Hematopoietic multipotent progenitor cell treated with erythropoietin and hydrocortisone succinate and interleukin-3 and kit ligand, for 15 days (in vitro differentiated cells): ENCODE data around the gene FBXW5.

Experiments used
- DNase-seq: peaks from one replicate; pipeline ENCODE4 v3.0.0-alpha.2; 2015; ENCODE audit warnings: low spot score

Gene FBXW5

DNA sequence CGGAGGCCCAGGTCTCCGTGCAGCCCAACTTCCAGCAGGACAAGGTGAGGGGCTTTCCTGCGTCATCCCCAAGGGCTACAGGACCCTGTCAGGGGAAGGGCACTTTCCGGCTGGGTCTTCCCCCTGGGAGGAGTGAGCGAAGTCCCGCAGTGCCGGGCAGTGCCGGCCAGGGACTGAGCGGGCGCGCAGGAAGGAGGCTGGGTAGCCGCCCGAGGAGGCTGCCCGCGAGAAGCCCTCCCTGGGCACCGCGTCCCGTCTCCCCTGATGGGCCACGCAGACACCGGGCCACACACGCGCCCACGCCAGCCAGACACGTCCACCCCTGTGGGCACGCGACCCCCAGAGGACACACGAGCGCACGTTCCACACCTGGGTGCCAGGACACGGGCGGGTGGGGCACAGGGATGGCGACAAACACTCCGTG lies 33.1 kb upstream of the FBXW5 start:
- no peak for DNase-seq

DNA sequence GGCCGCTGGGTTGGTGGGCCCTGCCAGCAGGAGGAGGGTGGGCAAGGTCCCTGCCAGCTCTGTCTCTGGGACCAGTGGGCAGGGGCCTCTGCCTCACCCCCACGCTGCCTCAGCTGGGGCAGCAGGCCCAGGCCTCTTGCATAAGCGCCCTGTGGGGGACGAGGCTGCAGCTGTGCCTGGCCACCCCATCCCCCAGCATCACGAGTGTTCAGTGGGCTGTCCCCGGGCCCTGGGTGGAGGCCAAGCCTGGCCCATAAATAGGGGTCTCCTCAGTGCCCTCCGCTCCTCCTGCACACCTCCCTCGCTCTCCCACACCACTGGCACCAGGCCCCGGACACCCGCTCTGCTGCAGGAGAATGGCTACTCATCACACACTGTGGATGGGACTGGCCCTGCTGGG lies 32.7 kb upstream of the FBXW5 start, which contains the start of gene PTGDS:
PTGDS (plus strand) TSS at position 282 of the 400 bp plus-strand sequence; CDS start at position 357, 75 bp downstream.
- DNase-seq = no peak

DNA sequence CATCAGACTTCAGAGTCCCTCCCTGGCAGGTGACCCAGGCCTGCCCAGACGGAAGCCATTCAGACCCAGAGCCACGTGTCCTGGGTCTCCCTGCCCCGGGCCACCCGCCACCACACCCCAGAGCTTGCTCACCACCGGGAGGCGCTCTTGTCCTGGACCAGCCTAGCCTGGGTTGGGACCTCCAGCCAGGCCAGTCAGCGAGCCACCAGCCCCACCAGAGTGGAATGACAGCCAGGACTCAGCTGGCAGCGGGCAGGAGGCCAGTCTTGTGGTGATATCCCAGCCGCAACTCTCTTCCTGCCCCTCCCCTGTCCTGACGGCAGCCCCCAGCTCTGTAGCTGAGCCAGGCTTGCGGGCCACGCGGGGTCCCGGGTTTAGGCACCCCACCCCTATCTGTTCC lies 31.1 kb upstream of the FBXW5 start:
- peak; percentile 14 for DNase-seq

DNA sequence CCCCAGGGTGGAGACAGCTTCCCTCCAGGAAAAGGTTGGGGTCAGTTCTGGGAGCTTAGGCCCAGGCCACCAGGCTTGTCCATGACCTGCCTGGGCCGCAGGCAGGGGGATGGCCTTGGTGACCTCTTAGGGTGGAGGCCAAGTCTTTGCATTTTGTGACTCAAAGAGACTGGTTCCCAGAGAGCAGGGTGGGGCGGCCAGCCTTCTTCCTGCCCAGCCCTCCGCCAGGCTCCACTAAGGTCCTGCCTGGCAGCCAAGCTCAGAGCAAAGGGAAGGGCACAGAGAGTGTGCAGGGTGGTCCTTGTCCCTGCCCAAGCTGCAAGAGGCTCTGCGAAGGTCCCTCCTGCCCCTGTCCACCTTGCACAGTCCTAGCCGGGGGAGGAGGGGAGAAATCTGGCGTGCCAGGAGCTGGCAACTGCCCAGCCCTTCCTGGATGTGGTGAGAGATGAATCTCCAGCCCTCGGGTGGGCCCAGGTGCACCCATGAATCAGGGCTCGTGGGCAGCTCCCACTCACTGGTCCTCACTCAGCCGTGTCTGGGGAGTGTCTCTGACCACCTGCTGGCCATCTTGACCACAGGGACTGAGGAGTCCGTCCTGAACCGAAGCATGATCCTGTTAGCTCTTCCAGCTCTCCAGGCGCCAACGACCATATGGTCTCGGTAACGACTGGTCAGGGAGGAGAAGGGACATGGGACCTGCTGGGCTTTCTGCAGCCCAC lies 30.4 kb upstream of the FBXW5 start:
- DNase-seq = no peak

DNA sequence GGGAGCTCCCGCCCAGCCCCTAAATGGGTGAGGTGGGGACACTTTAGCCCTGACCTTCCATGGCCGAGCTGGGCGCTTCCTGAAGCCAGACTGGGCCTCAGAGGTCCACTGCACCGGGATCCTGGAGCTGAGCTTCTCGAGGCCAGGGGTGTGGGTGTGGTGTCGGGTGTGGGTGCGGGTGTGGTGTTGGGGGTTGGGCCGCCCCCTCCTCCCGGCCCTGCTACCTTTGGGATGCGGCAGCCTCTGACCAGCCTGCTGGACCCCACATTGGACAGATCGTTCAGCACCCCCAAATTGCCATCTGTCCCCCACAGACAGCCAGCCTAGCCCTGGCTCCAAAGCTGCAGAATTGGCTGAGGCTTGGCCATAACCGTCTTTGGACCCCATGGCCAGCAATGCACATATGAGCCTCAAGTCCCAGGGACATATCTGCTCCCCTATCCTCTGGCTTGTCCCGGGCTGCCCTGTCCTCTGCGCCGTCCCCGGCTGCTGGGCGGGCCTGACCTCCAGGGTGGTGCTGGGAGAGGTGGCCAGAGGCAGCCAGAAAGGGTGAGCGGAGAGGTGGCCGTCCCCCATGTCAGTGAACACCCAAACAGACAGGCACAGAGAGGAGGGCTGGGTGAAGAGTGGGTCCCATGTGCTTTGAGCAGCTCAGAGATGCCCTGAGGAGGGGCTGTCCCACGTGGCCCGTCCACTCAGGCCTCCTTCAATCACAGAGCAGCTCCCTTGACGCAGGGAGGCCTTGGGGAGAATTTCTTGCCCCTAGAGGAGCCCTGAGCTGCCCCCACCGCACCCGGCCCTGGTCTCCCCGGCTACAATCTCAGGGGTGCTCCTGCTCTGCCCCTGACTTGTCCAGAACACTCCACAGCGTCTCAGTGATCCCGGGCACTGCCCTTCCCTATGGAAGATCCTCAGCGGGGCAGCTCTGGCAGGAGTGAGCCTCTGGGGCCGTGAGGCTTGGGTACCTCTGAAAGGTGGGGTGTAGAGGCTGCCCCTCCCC lies 29.4 kb upstream of the FBXW5 start:
- DNase-seq = no peak

DNA sequence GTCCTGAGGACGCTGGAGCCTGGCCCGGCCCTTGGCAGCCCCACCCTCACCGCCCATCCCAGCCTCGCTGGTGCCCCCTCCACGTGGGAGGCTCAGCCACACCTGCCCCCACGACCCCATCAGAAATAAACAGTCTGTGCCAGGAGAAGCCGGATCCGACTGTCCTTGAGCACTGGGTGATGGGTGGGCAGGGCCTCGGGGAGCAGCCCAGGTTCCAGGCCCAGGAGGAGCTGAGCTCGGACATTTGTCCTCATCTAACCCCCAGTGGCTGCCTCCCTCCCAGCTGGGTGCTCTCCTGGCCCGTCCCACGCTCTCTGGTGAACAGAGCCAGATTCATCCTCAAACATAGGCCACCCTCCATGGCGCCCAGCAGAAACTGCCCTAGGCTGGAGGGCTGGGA lies 28.2 kb upstream of the FBXW5 start:
- no peak for DNase-seq

DNA sequence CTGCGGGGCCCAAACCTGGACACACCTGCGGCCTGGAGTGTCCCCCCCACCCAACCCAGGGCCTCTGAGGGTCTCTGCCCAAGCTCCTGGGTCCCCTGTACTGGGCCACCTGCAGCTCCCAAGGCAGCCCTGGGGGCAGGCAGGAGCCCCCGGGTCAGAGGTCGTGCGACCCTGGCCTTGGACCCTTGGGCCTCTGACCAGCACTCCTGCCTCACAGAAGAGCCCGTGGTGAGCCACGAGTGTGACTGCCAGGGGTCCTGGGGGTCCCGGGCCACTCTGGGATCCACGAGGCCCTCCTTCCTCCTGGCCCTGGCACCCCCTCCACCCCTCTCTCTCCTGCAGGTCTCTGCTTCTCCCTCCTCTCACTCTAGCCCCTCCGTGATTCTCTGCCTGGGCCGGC lies 27.8 kb upstream of the FBXW5 start:
- no peak for DNase-seq

DNA sequence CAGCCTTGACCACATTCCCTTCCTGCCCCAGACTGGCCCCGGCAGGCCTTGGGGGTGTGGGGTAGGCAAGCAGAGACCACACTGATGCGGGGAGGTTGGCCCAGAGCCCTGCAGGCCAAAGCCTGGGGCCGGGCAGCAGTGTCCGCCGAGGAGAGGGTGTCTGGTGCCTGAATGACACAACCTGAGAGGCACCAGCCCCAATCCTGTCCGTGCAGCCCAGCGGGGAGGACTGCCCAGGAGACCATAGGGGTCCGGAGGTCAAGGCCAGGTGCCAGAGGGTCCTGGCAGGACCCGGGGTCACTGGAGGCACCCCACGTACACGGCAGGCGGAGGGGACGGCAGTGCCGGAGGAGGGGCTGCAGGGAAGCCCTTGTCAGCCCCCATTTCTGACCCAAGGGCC lies 27.2 kb upstream of the FBXW5 start:
- no peak for DNase-seq

DNA sequence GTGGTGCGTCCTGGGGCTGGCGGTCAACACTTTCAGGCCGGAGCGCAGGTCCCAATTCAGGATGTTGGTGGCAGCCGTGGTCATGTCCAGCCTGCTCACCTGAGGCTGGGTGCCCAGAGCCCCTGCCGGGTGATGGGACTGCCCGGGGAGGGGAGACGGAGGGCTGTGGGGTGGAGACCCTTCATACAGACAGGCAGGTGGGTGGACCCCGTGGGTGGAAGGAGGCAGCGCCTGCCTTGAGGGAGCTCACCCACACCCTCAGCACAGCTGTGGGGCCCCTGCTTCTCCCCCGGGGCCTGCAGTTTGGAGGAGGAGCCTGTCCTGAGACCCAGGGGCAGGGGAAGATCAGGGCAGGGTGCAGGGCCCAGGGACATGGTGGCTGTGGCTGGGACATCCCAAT lies 25.8 kb upstream of the FBXW5 start:
- DNase-seq = no peak

DNA sequence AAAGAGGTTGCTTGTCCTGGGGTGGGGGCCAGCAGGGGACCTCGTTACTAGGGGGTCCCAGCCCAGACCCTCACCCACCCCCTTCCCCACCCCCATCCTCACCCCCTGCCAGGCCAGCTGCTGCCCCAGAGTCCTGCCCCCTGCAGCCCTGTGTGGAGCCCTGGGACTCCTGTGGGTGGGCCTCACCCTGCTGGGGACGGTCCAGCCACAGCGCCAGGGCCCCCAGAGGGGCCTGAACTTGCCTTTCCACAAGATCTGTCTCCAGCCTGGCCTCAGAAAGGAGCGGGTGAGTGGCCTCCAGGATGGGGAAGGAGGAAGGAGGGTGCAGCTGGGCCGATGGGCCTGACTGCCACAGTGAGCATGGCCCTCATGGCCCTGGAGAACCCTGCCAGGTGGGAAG lies 25.2 kb upstream of the FBXW5 start:
- DNase-seq = no peak

DNA sequence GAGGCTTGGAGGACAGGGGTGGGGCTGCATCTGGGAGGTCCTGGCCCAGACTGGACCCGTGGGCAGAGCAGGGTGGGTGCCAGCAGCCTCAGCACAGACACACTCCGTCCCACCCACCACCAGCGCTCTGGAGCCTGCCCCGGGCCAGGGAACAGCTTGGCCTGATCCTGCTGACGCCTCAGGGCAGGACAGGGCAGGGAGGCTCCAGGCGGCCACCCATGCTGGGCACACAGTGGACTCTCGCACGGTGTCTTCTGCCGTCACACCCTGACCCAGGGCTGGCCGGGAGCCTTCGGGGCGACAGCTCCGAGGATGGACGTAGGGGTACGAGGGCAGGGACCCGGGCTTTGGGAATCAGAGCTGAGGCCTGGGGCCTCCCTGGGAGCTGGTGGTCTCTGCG lies 24.6 kb upstream of the FBXW5 start:
- no peak for DNase-seq

DNA sequence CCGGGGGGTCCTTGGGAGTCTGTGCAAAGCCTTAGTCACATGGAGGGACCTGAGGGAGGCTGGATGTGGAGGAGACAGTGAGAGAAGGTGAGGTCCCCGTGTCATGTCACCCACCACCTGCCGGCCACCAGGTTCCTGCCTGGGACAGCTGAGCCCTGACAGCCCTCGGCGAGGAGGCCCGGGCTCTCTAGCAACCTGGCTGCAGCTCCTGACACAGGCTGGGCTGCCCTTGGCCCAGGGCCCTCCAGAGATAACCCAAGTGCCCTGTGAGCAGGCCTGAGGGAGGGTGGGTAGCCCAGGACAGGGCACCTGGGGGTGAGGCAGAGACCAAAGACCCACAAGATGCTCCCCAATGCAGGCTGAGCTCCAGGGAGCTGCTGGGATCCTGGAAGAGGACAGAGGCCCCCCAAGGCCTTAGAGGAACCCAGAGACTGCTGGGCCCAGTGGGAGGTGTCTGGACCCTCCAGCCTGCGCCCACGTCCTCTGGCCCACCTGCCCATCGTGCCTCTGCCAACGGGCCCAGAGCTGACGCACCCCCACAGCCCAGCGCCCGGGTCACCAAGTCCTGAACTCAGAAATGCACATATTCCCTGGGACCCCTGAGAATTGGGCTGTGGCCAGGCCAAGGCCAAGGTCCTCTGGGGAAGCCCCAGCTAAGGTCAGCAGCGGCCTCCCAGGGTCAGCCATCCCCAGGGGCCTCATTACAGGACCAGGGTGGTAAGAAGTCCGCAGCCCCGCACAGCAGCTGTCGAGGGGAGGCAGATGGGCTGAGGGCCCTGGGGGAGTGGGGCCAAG lies 24.0 kb upstream of the FBXW5 start:
- no peak for DNase-seq

DNA sequence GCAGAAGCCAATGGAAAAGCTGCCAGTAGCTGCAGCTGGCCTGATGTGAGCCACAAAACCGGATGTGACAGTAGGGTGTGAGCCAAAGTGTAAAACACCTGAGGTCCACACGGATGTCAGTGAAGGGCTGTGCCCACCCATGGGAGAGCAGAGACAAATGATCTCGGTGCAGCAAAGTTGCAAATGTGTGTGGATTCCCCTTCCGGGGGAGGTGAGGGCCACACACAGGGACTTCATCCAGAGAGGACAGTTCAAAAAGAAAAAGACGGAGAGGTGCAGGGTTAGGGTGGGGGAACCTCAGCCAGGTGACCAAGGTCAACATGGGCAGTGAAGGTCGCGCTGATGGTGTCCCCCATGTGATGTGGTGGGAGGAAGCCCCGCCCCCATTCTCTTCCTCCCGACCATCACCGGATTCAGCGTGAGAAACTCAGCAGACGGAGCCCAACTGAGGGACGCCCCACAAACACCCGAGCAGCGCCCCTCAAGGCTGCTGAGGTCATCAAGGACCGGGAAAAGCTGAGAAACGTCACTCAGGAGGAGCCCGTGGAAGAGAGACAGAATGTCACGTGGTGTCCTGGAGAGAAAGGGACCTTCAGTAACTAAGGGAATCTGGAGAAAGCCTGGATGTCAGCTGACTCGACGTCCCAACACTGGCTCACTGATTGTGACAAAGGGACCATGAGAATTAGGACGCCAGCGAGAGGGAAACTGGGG lies 21.4 kb upstream of the FBXW5 start:
- DNase-seq = no peak

DNA sequence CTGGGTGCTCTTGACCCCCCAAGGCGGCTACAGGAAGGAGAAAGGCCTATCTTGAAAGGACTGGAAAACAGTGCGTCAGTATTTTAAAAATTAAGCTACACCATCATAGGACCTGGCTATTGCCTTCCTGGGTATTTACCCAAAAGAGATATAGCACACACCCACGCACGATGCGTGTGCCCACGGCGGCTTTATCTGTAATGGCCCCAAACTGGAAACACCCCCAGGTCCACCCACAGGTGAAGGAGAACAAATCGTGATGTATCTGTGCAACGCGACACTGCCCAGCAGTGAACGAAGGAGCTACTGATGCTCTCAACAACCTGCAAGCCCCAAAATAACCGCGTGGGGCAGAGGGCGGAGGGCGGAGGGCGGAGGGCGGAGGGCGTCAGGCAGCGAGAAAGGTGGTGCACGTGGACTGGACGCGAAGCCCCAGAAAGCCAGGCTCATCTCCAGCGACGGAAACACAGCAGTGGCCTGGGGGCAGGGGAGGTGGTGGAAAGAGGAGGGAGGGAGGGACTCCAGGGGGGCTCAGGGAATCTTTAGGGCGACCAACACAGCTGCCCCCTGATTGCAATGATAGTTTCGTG lies 20.4 kb upstream of the FBXW5 start:
- DNase-seq = no peak

DNA sequence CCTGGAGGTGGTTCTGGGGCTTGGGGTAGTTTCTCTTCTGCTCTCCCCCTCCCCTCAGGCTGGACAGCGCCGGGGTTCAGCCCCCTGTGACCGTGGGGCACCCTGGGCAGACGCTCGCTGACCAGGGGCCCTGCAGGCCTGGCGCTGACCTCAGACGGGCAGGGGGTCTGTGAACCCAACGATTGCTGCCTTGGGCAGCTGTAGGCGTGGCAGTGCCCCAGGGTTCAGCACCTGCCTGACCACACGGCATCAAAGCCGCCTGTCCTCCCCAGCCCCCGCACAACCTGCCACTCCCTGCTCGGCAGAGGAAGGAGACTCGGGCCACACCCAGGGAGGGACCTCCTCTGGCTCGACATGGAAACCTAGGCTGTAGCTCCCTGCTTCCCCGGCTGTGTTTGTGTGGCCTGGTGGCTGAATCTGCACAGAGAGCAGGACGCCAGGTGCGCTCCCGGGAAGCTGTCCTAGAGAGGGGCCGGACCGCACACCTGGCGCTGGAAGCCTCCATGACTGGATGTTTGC lies 19.7 kb upstream of the FBXW5 start:
- DNase-seq = peak; percentile 15

DNA sequence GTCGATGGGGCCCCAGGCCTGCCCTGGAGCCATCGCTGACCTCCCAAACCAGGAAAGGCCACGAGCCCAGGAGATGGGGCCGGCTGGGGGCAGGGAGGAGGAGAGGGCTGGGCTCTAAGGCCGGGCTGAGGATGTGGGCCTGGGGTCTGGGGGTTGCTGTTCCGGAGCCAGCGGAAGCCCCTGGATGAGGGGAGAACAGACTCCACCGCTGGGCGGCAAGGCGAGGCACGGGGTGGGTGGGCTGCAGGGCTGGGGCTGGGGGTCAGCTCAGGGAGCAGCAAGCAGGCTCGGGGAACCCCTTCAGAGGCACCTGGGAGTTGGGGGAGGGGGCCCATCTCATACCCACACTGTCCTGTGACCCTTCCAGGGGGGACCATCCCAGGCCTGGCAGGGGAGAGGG lies 19.2 kb upstream of the FBXW5 start:
- no peak for DNase-seq

DNA sequence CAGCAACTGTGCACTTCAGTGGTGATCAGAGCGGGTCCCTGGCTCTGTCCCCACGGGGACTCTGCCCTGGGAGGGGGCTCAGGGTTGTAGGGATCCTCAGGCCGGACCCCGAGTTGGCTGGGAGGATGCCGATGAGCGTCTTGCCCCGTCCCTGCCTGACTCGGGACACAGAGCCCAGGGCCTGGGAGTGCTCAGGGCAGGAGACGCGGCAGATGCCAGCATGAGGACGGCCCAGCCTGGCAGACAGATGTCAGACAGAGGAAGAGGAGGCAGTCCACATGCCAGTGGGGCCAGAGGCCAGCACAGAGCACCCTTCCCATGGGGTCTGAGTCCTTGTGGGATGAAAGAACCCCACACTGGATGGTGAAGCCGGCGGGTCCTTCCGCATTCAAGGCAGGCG lies 18.8 kb upstream of the FBXW5 start:
- DNase-seq = no peak

DNA sequence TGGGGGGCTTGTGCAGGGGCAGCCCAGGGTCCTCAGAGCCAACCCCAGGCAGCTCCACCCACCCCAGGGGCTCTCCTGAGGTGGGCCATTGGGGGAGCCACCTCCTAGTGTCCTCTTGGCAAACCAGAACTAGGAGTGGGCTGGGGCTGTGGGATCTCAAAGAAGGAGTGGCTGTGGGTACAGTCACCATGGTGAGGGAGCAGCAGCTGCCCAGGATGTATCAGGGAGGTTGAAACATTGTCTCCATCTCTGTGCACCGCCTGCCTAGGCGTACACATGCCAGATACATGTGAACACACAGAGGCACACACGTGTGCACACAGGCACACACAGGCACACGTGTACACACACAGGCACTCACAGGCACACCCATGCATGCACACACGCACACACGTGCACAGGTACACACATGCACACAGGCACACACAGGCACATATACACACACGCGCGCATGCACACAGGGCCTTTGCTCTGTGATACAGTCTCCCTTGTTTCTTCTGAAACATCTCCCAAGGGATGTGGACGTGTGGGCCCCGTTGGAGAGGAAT lies 18.2 kb upstream of the FBXW5 start:
- DNase-seq = no peak

DNA sequence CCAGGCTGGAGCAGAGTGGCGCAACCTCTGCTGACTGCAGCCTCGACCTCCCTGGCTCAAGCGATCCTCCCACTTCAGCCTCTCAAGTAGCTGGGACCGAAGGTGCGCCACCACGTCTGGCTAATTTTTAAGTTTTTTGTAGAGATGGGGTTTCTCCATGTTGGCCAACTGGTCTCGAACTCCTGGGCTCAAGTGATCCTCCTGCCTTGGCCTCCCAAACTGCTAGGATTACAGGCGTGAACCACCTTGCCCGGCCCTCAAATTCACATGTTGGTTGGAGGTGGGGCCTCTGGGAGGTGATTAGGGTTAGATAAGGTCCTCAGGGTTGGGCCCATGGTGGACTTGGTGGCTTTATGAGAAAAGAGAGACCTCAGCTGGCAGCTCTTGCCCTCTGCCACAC lies 17.6 kb upstream of the FBXW5 start:
- DNase-seq = no peak

DNA sequence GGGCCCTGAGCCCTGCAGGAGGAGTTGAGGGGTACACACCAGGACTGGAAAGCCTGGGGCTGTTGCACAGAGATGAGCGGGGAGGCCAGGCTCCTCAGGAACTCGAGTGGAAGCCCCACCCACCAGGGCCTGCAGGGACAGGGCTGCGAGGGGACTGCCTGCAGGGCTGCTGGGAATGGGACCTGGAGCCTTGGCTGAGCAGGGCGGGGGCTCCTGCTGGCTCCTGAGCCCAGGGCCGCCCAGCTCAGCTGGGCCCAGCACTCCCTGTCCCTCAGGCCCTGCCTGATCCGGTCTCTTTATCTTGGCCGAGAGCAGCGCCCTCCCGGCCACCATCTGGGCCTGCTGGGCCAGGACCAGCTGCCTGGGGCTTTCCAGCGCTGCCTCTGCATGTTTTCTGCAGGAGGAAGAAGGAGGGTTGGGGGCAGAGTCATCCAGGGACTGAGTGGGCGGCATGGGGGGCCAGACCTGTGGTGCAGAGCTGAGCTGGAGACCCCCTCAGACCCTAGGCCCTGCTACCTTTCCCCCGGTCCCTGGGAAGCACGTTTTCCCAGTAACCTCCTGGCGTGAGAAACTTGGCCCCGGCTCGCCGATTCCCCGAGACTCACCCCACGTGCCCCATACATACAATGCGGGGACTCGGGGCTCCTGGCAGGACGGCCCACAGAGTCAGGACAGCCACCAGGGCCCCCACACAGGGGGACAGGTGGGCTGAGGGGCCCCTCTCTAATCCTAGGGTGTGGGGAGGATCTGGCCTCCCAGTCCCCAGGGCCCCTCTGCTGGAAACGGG lies 16.9 kb upstream of the FBXW5 start:
- DNase-seq = no peak
